Spleen (tissue), 7 donors: ENCODE measurements around the gene COL26A1.

Experiments used
- POLR2AphosphoS5 ChIP-seq, 3 donors: sonication (generic); formaldehyde crosslinking; IDR thresholded peaks; one replicate each; pipeline ENCODE4 v1.5.1; 2017; ENCODE audit warnings: antibody characterized with exemption in 3 of 3
- TF ChIP-seq, protein P1 (sequence below), 11 experiments: fragments of 200-600 bp in 7 of 11; fragments of 450-650 bp in 4 of 11; sonication (generic) in 4 of 11; IDR thresholded peaks in 8 of 11; conservative IDR thresholded peaks in 3 of 11; 1 replicate in 7 of 11; 2 replicates in 4 of 11; pipeline versions ENCODE4 v1.4.0 to v1.8.0; 2016 to 2021; ENCODE audit warnings: antibody characterized with exemption in 11 of 11, inconsistent platforms in 4 of 11, mild to moderate bottlenecking in 1 of 11
- donor health status: DM: no; HTN: no; CAD: no; lungs with moderate emphysema.
- donor health status: DM: no; HTN: no; CAD: no.
- donor health status: DM: no; HTN: no; CAD: no.

DNA sequence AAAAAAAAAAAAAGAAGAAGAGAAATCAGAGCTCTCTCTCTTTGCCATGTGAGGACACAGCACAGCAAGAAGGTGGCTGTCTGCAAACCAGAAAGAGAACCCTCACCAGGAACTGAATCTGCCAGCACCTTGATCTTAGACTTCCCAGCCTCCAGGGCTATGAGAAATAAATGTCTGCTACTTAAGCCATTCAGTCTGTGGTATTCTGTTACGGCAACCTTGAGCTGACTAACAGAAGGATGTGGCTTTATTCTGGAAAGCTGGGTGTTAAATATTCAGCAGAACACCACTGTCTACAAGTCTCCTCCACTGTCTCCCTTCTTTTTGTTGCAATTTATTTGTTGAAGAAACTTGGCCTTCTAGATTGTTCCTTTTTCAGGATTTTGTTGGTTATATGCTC is 5.0 kb downstream of the COL26A1 start:
- TF ChIP-seq, protein P1, sequence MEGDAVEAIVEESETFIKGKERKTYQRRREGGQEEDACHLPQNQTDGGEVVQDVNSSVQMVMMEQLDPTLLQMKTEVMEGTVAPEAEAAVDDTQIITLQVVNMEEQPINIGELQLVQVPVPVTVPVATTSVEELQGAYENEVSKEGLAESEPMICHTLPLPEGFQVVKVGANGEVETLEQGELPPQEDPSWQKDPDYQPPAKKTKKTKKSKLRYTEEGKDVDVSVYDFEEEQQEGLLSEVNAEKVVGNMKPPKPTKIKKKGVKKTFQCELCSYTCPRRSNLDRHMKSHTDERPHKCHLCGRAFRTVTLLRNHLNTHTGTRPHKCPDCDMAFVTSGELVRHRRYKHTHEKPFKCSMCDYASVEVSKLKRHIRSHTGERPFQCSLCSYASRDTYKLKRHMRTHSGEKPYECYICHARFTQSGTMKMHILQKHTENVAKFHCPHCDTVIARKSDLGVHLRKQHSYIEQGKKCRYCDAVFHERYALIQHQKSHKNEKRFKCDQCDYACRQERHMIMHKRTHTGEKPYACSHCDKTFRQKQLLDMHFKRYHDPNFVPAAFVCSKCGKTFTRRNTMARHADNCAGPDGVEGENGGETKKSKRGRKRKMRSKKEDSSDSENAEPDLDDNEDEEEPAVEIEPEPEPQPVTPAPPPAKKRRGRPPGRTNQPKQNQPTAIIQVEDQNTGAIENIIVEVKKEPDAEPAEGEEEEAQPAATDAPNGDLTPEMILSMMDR (IDR thresholded peaks at IDR 0.05 in 8 of 11, conservative IDR thresholded peaks at IDR 0.05 in 3 of 11), result no peak
- no peak for TF ChIP-seq POLR2AphosphoS5 (IDR thresholded peaks at IDR 0.05)
